ENCODE data around the gene MED9. TPM values are rescaled to one million over a fixed set of nuclear protein-coding genes. Genes with fewer than 3 reads are reported as not detected.

MED9 gene
- polyA plus RNA-seq, 1 of the 3 experiments (the other 2 are of a cell fraction) = 10.1 TPM

DNA sequence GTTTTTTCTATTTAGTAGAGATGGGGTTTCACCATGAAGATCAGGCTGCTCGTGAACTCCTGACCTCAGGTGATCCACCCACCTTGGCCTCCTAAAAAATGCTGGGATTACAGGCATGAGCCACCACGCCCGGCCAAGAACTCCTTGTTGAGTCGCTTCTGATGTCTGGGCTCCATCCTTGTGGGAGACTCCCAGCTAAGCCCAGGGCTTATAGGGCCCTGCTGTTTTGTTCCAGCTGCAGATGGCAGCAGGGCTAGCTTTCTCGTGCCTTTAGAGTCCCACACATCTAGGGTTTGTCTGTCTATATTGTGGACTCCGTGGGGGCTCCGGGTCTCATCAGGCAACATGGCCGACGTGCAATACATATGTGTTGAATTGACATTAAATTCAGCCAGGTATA, 39.3 kb upstream of the MED9 start:
- Histone ChIP-seq H3K27me3 (ENCODE audit: insufficient read depth) (no peaks in the 10 kb centered on the region), H3K27ac (ENCODE audit: low read depth in 2 of 2, low read length in 1 of 2) (no peak overlapping the region), H3K4me1 (ENCODE audit: control insufficient read depth in 1 of 2, insufficient read depth in 2 of 2, low read depth in 1 of 2, low read length in 1 of 2) (peaks cover 0 to 6% of the 10 kb centered on the region in 2 experiments; a peak in 2 of 4 replicates), H2AFZ (ENCODE audit: low read depth) (no peak overlapping the region), H3K36me3 (replicated peaks in 1 of 2; ENCODE audit: control insufficient read depth in 1 of 2, insufficient read depth in 2 of 2, low read length in 1 of 2) (no peaks in the 10 kb centered on the region), H3K4me3 (ENCODE audit: low read depth in 2 of 2, low read length in 1 of 2) (no peak overlapping the region), H3K9me2 (no peaks in the 10 kb centered on the region), H3K9me3 (no peaks in the 10 kb centered on the region), H3F3A (replicated peaks; ENCODE audit: insufficient read depth) (peaks cover 6% of the 10 kb centered on the region), H3K4me2 (no peak overlapping the region), H3K79me2 (ENCODE audit: insufficient read depth) (no peaks in the 10 kb centered on the region), H4K20me1 (ENCODE audit: insufficient read depth) (no peaks in the 10 kb centered on the region), H3K9ac (no peak overlapping the region)
- ChIA-PET CTCF (no interaction called here), POLR2A (no interaction called here)
- WGBS (ENCODE audit: low lambda C conversion rate) = 92% methylated on average over 9 of the region's 9 CpGs
- TF ChIP-seq SIN3A (IDR thresholded peaks at IDR 0.05; ENCODE audit: borderline replicate concordance, low read depth, low read length) (no peak), ZBTB33 (IDR thresholded peaks at IDR 0.05; ENCODE audit: borderline replicate concordance, low read depth) (no peak), RFX5 (IDR thresholded peaks at IDR 0.05; ENCODE audit: low read length) (no peak), FOXJ3 (CRISPR knock-in tag; IDR thresholded peaks at IDR 0.05) (no peak), NFIC (IDR thresholded peaks at IDR 0.05; ENCODE audit: borderline replicate concordance) (no peak), NRF1 (IDR thresholded peaks at IDR 0.05; ENCODE audit: low read depth, low read length) (no peak), TAF1 (IDR thresholded peaks at IDR 0.05; ENCODE audit: borderline replicate concordance, low read depth, low read length) (no peak), CTCF (IDR thresholded peaks at IDR 0.05) (no peak), PBX3 (IDR thresholded peaks at IDR 0.05) (no peak), GABPA (IDR thresholded peaks at IDR 0.05; ENCODE audit: low read depth) (no peak), GATA2 (CRISPR knock-in tag; IDR thresholded peaks at IDR 0.05) (no peak), POLR2AphosphoS5 (IDR thresholded peaks at IDR 0.05; ENCODE audit: low read depth, low read length) (no peak), MXI1 (IDR thresholded peaks at IDR 0.05; ENCODE audit: low read depth, low read length) (no peak)
- TF ChIP-seq, protein P1, sequence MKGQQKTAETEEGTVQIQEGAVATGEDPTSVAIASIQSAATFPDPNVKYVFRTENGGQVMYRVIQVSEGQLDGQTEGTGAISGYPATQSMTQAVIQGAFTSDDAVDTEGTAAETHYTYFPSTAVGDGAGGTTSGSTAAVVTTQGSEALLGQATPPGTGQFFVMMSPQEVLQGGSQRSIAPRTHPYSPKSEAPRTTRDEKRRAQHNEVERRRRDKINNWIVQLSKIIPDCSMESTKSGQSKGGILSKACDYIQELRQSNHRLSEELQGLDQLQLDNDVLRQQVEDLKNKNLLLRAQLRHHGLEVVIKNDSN (IDR thresholded peaks at IDR 0.05; ENCODE audit: borderline replicate concordance, low read depth) = no peak
- TF ChIP-seq, protein P2, sequence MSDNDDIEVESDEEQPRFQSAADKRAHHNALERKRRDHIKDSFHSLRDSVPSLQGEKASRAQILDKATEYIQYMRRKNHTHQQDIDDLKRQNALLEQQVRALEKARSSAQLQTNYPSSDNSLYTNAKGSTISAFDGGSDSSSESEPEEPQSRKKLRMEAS (IDR thresholded peaks at IDR 0.05; ENCODE audit: low read depth) = no peak
- DNase-seq = no peak
